ENCODE measurements around the gene CFDP1. TPM values are rescaled to one million over a fixed set of nuclear protein-coding genes. Genes with fewer than 3 reads are reported as not detected.

The CFDP1 gene
- total and polyA plus RNA-seq, 2 of the 13 experiments (the other 11 are each of a cell fraction or from before 2014, with no cell fraction given), result 78.6 to 153 TPM

DNA sequence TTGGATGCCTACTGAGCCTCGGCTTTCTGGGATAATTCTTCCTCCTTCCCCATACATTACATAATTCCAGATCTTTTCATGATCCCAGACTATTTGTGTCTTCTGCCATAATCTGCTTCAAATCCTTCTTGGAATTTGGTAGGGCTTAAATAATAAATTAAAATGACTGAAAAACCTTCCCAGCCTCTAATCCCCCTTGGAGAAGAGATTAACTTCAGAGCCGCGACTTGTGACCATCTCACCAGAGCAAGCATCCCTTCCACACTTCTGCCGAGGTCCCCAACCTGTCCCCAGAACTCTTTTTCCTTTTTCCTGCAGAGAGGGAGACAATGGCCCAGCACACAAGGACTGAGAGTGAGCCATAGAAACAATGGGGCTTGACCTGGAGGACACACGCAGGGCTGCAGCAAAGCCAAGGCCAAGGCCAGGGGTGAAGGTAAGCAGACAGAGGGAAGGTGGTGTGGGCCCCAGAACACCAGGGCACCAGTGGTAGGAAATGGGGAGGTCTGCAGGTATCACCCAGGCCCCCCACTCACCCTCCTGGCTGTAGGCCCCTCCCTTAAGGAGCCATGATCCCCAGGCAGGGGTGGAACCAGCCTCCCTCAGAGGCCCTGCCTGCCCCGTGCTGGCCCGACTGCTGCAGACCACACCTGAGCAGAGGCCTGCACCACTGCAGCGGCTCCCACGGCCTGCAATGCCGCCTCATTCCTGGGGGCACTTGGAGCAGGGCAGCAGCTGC lies 172.3 kb downstream of the CFDP1 start (continued):
- no peak for TF ChIP-seq ATAD3A (CRISPR knock-in tag; IDR thresholded peaks at IDR 0.05)
- no peak for TF ChIP-seq ZNF614 (CRISPR knock-in tag; IDR thresholded peaks at IDR 0.05; ENCODE audit: borderline replicate concordance)
- TF ChIP-seq, protein P1, sequence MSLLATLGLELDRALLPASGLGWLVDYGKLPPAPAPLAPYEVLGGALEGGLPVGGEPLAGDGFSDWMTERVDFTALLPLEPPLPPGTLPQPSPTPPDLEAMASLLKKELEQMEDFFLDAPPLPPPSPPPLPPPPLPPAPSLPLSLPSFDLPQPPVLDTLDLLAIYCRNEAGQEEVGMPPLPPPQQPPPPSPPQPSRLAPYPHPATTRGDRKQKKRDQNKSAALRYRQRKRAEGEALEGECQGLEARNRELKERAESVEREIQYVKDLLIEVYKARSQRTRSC (CRISPR knock-in tag; IDR thresholded peaks at IDR 0.05; ENCODE audit: low read depth), result no peak
- TF ChIP-seq IRF1 (CRISPR knock-in tag; IDR thresholded peaks at IDR 0.05; ENCODE audit: low read depth), result no peak
- TF ChIP-seq ZNF563 (CRISPR knock-in tag; IDR thresholded peaks at IDR 0.05), result no peak
- no peak for TF ChIP-seq KLF15 (CRISPR knock-in tag; IDR thresholded peaks at IDR 0.05; ENCODE audit: borderline replicate concordance)

GRCh38 chr16:75258807-75259141 lies 174.5 kb downstream of the CFDP1 start:
- no peak overlapping the region for H3K4me3 ChIP-seq (replicated peaks in 1 of 3; ENCODE audit: insufficient read depth in 1 of 3, low read depth in 2 of 3, low read length in 3 of 3)
- no peak overlapping the region for H3K27ac ChIP-seq (ENCODE audit: extremely low read length, insufficient read depth, low read length)
- 100% methylated on average over 6 of the region's 6 CpGs for WGBS (ENCODE audit: low lambda C conversion rate)
- intact Hi-C loops (cut with micrococcal nuclease; ENCODE audit: unreplicated experiment) (no loop called here), in situ Hi-C loops (cut with HindIII; ENCODE audit: extremely low pct_ligation_motif_present, low pct_unique_long_range_greater_than_20kb) (no loop called here)
- DNase-seq (ENCODE audit: low spot score), result no peak
- H3K9me3 ChIP-seq (ENCODE audit: low read length), result no peaks in the 10 kb centered on the region
- ATAC-seq, result no peak
- no TSS peak for BruUV-seq (replicated peaks)
- ChIA-PET CTCF (ENCODE audit: low intra/inter-chr PET ratio, low total read pairs) (no interaction called here), POLR2A (interaction anchor here (1.1 kb wide), 1 partner anchor 47 kb away, joined by 3 read pairs; no protein-coding TSS in a partner anchor)
- H2AFZ ChIP-seq (ENCODE audit: low read length), result no peak overlapping the region
- peaks cover 90% of the 10 kb centered on the region for H3K79me2 ChIP-seq (ENCODE audit: insufficient read depth, low read length)
- H3K4me2 ChIP-seq (ENCODE audit: low read depth, low read length), result no peak overlapping the region
- H3K4me1 ChIP-seq (ENCODE audit: insufficient read depth, low read length), result peaks cover 91% of the 10 kb centered on the region
- no peaks in the 10 kb centered on the region for H3K27me3 ChIP-seq (ENCODE audit: control insufficient read depth in 1 of 2, insufficient read depth in 2 of 2, low read length in 2 of 2)
- H4K20me1 ChIP-seq (ENCODE audit: insufficient read depth, low read length), result peaks cover 59% of the 10 kb centered on the region
- H3K36me3 ChIP-seq (replicated peaks in 1 of 2; ENCODE audit: control insufficient read depth in 1 of 2, insufficient read depth in 2 of 2, low read length in 2 of 2), result peaks cover 3 to 8% of the 10 kb centered on the region in 2 experiments; a peak in 2 of 5 replicates
- H3K9ac ChIP-seq (ENCODE audit: insufficient read depth, low read depth, low read length), result no peak overlapping the region
- FAIRE-seq, result no peak
- TF ChIP-seq JUNB (CRISPR knock-in tag; IDR thresholded peaks at IDR 0.05; ENCODE audit: borderline replicate concordance), result no peak
- no peak for TF ChIP-seq SKI (IDR thresholded peaks at IDR 0.05; ENCODE audit: partially characterized antibody)
- no peak for TF ChIP-seq SRSF1 (optimal IDR thresholded peaks at IDR 0.05; ENCODE audit: low read depth, low read length)
- no peak for TF ChIP-seq KLF13 (CRISPR knock-in tag; IDR thresholded peaks at IDR 0.05)
- TF ChIP-seq TCF7 (IDR thresholded peaks at IDR 0.05; ENCODE audit: low read depth), result no peak
- TF ChIP-seq MLXIP (CRISPR knock-in tag; IDR thresholded peaks at IDR 0.05; ENCODE audit: borderline replicate concordance), result no peak
- no peak for TF ChIP-seq ZNF547 (CRISPR knock-in tag; IDR thresholded peaks at IDR 0.05)
- TF ChIP-seq DRAP1 (CRISPR knock-in tag; IDR thresholded peaks at IDR 0.05), result no peak
- no peak for TF ChIP-seq ZBTB14 (CRISPR knock-in tag; IDR thresholded peaks at IDR 0.05)
- no peak for TF ChIP-seq ZNF224 (CRISPR knock-in tag; IDR thresholded peaks at IDR 0.05)
- no peak for TF ChIP-seq DNMT1 (CRISPR knock-in tag; IDR thresholded peaks at IDR 0.05)
- TF ChIP-seq ZNF441 (CRISPR knock-in tag; IDR thresholded peaks at IDR 0.05; ENCODE audit: borderline replicate concordance), result no peak

Measured in HepG2 (cell line).